Breast epithelium (tissue), 3 donors: ENCODE measurements around the gene TEAD1.

Source experiments
- CTCF ChIP-seq, 3 donors: fragments of 450-650 bp; IDR thresholded peaks; one replicate each; pipeline ENCODE4 v1.5.1; 2016 to 2017; ENCODE audit warnings: antibody characterized with exemption in 3 of 3, mild to moderate bottlenecking in 3 of 3, moderate library complexity in 3 of 3
- POLR2A ChIP-seq: fragments of 450-650 bp; IDR thresholded peaks from one replicate; pipeline ENCODE4 v1.6.1; 2016; ENCODE audit warnings: antibody characterized with exemption, mild to moderate bottlenecking, moderate library complexity
- POLR2AphosphoS5 ChIP-seq, 3 donors: sonication (generic); formaldehyde crosslinking; IDR thresholded peaks; one replicate each; pipeline ENCODE4 v1.6.1; 2017; ENCODE audit warnings: antibody characterized with exemption in 3 of 3

GRCh38 chr11:12794576-12795230, 120.5 kb downstream of the TEAD1 start:
- TF ChIP-seq CTCF (IDR thresholded peaks at IDR 0.05) (no peak), POLR2A (no peak), POLR2AphosphoS5 (IDR thresholded peaks at IDR 0.05) (no peak)
